ENCODE results near the gene MYCBPAP. TPM values are rescaled to one million over a fixed set of nuclear protein-coding genes. Genes with fewer than 3 reads are reported as not detected.

The MYCBPAP gene
- total and polyA plus RNA-seq, 12 donors: 0.17 to 1.6 (median 0.59) TPM

GRCh38 chr17:50487213-50488096 lies 20.8 kb upstream of the MYCBPAP start:
- ATAC-seq (no peak), DNase-seq (no peak)
- Histone ChIP-seq H3K27ac (no peak overlapping the region), H3K9me3 (no peaks in the 10 kb centered on the region), H3K36me3 (peaks cover 0 to 50% (median 22%) of the 10 kb centered on the region in 9 donors), H3K4me1 (peaks cover 2 to 9% (median 7%) of the 10 kb centered on the region in 9 donors), H3K4me3 (no peak overlapping the region), H3K27me3 (no peaks in the 10 kb centered on the region)
- no peak for TF ChIP-seq CTCF (IDR thresholded peaks at IDR 0.05)
- intact Hi-C loops (cut with DNase I): loop anchor here in 8 of 10 donors (5.0 to 10.0 kb wide), 6 partner anchors 47 to 207 kb away; partner anchors contain the start of gene EPN3 (in 1 of the 8)
- WGBS, 2 donors: 88 to 89% methylated on average over 17 of the region's 17 CpGs

- Histone ChIP-seq H3K9me3 (no peaks in the 10 kb centered on the region), H3K4me1 (no peaks in the 10 kb centered on the region), H3K36me3 (peaks cover 0 to 39% (median 14%) of the 10 kb centered on the region in 9 donors), H3K27ac (no peak overlapping the region), H3K27me3 (no peaks in the 10 kb centered on the region), H3K4me3 (no peak overlapping the region)
- DNase-seq (no peak), ATAC-seq (no peak)
- intact Hi-C loops (cut with DNase I): loop anchor here in 8 of 10 donors (5.0 to 10.0 kb wide), 6 partner anchors 46 to 206 kb away; partner anchors contain the start of gene EPN3 (in 1 of the 8)
- WGBS, 2 donors: 95 to 96% methylated on average over 2 of the region's 2 CpGs
- no peak for TF ChIP-seq CTCF (IDR thresholded peaks at IDR 0.05)
These were observed 19.4 kb upstream of the MYCBPAP start for GRCh38 chr17:50488880-50489279.

GRCh38 chr17:50491505-50491904 lies 16.7 kb upstream of the MYCBPAP start:
- DNase-seq (no peak), ATAC-seq (no peak)
- H3K4me1 ChIP-seq: no peaks in the 10 kb centered on the region
- 62 to 63% methylated on average over 1 of the region's 1 CpG for WGBS, 2 donors
- no peak for TF ChIP-seq CTCF (IDR thresholded peaks at IDR 0.05)
- peaks cover 0 to 13% (median 0%) of the 10 kb centered on the region in 9 donors for H3K36me3 ChIP-seq
- no peaks in the 10 kb centered on the region for H3K9me3 ChIP-seq
- H3K4me3 ChIP-seq: no peak overlapping the region
- intact Hi-C loops (cut with DNase I): no loop called here
- no peaks in the 10 kb centered on the region for H3K27me3 ChIP-seq
- H3K27ac ChIP-seq: no peak overlapping the region

- no peak for ATAC-seq
- no peak for TF ChIP-seq CTCF (IDR thresholded peaks at IDR 0.05)
- H3K4me3 ChIP-seq: no peak overlapping the region
- no peaks in the 10 kb centered on the region for H3K27me3 ChIP-seq
- peaks cover 0 to 6% (median 0%) of the 10 kb centered on the region in 9 donors for H3K36me3 ChIP-seq
- H3K9me3 ChIP-seq: no peaks in the 10 kb centered on the region
- WGBS, 2 donors: 90 to 91% methylated on average over 6 to 7 of the region's 8 CpGs
- no peaks in the 10 kb centered on the region for H3K4me1 ChIP-seq
- no peak for DNase-seq
- intact Hi-C loops (cut with DNase I): no loop called here
- no peak overlapping the region for H3K27ac ChIP-seq
These were observed 16.0 kb upstream of the MYCBPAP start for GRCh38 chr17:50492214-50492613.
